NK-92 (cell line): ENCODE measurements around the gene MRPL57.
"Not testable (repeated sequence)": the region's sequence is repeated elsewhere in the genome, so short reads cannot be mapped to it uniquely, and the experiment has no call there.

ENCODE experiments used
- DNase-seq: peaks from one replicate; lab custom pipeline; 2025; ENCODE audit not compliant: unreplicated experiment; lab: John Stamatoyannopoulos, UW

MRPL57 gene

GRCh38 chr13:21176215-21176981 lies at the start of gene MRPL57, which contains the start of gene SKA3:
Gene MRPL57, plus strand, starts transcription at chr13:21176658. Its CDS starts 259 bp downstream, at chr13:21176917.
Gene SKA3, minus strand, starts transcription at chr13:21176552. Its CDS starts 75 bp downstream, at chr13:21176477.
- DNase-seq, result peak; percentile 57

GRCh38 chr13:21130116-21130515 lies 46.3 kb upstream of the MRPL57 start:
- DNase-seq, result no peak

GRCh38 chr13:21133077-21133476 lies 43.4 kb upstream of the MRPL57 start:
- no peak for DNase-seq

- no peak for DNase-seq
Measured at GRCh38 chr13:21134475-21134874, 42.0 kb upstream of the MRPL57 start.

GRCh38 chr13:21135833-21136232 lies 40.6 kb upstream of the MRPL57 start:
- not testable (repeated sequence) for DNase-seq

- no peak for DNase-seq
Measured at GRCh38 chr13:21137696-21138095, 38.8 kb upstream of the MRPL57 start.

- no peak for DNase-seq
Measured at GRCh38 chr13:21138561-21138960, 37.9 kb upstream of the MRPL57 start.

GRCh38 chr13:21139374-21139773 lies 37.1 kb upstream of the MRPL57 start:
- DNase-seq, result no peak

GRCh38 chr13:21142766-21143165 lies 33.7 kb upstream of the MRPL57 start:
- no peak for DNase-seq

GRCh38 chr13:21147827-21148226 lies 28.6 kb upstream of the MRPL57 start:
- DNase-seq, result no peak

- no peak for DNase-seq
Measured at GRCh38 chr13:21148557-21149258, 27.8 kb upstream of the MRPL57 start.

GRCh38 chr13:21149568-21149967 lies 26.9 kb upstream of the MRPL57 start:
- no peak for DNase-seq

GRCh38 chr13:21150013-21150412 lies 26.4 kb upstream of the MRPL57 start:
- DNase-seq, result no peak

- no peak for DNase-seq
Measured at GRCh38 chr13:21152251-21152899, 24.1 kb upstream of the MRPL57 start.

- DNase-seq, result no peak
Measured at GRCh38 chr13:21164631-21165030, 11.8 kb upstream of the MRPL57 start.

GRCh38 chr13:21165606-21166005 lies 10.9 kb upstream of the MRPL57 start:
- DNase-seq, result not testable (repeated sequence)

- no peak for DNase-seq
Measured at GRCh38 chr13:21171420-21171819, 5.0 kb upstream of the MRPL57 start.

GRCh38 chr13:21173767-21174166 lies 2.7 kb upstream of the MRPL57 start:
- DNase-seq, result not testable (repeated sequence)

GRCh38 chr13:21175656-21176214 lies 723 bp upstream of the MRPL57 start:
- no peak for DNase-seq

- DNase-seq, result no peak
Measured at GRCh38 chr13:21176982-21177284, 475 bp downstream of the MRPL57 start.

- no peak for DNase-seq
Measured at GRCh38 chr13:21181671-21182070, 5.2 kb downstream of the MRPL57 start.

GRCh38 chr13:21186410-21186809 lies 10.0 kb downstream of the MRPL57 start:
- DNase-seq, result not testable (repeated sequence)
